H1 (cell line): ENCODE results near the gene ZP2. TPM values are rescaled to one million over a fixed set of nuclear protein-coding genes. Genes with fewer than 3 reads are reported as not detected.

Experiments used
- CTCF ChIA-PET: fragments of 300-600 bp; sonication (Branson Sonifier 250); formaldehyde crosslinking; loops from one replicate; lab custom pipeline; 2021; ENCODE audit not compliant: partially characterized antibody; lab: Charles Lee
- POLR2A ChIA-PET: fragments of 300-600 bp; sonication (Branson Sonifier 250); formaldehyde crosslinking; loops from one replicate; lab custom pipeline; 2021; ENCODE audit warnings: inconsistent platforms; ENCODE audit not compliant: partially characterized antibody; lab: Charles Lee
- DNase-seq, 2 experiments: peaks; one replicate each; pipeline versions ENCODE4 v3.0.0 to v3.0.0-alpha.2; 2010 to 2022; ENCODE audit warnings: low spot score in 2 of 2, low read depth in 1 of 2, mixed read lengths in 1 of 2
- FAIRE-seq: peaks from 2 replicates; lab custom pipeline; 2011; peaks lifted over from hg19 to GRCh38; lab: Jason Lieb, UNC
- H2AFZ ChIP-seq: 2 replicates; pipeline ENCODE4 v1.8.1; 2012; ENCODE audit warnings: low read length, inconsistent platforms
- H2AK5ac ChIP-seq: 2 replicates; pipeline ENCODE4 v1.6.1; 2013; ENCODE audit warnings: low read depth, low read length
- H2BK120ac ChIP-seq: replicated peaks from 2 replicates; pipeline ENCODE3; 2013; ENCODE audit warnings: low read depth, low read length, inconsistent platforms
- H2BK12ac ChIP-seq: 2 replicates; pipeline ENCODE4 v1.6.1; 2013; ENCODE audit warnings: low read depth, low read length
- H2BK15ac ChIP-seq: 2 replicates; pipeline ENCODE4 v1.6.1; 2013; ENCODE audit warnings: low read length
- H2BK20ac ChIP-seq: 2 replicates; pipeline ENCODE4 v1.6.1; 2013; ENCODE audit warnings: low read length
- H2BK5ac ChIP-seq: 2 replicates; pipeline ENCODE4 v1.6.1; 2013; ENCODE audit warnings: low read depth, low read length
- H3K14ac ChIP-seq: 2 replicates; pipeline ENCODE4 v1.6.1; 2013; ENCODE audit warnings: inconsistent platforms; ENCODE audit not compliant: insufficient read length
- H3K18ac ChIP-seq: 2 replicates; pipeline ENCODE4 v1.6.1; 2013; ENCODE audit warnings: low read length; ENCODE audit errors: extremely low read depth
- H3K23ac ChIP-seq: 2 replicates; pipeline ENCODE4 v1.6.1; 2013; ENCODE audit warnings: inconsistent platforms; ENCODE audit not compliant: insufficient read length
- H3K23me2 ChIP-seq: 2 replicates; pipeline ENCODE4 v1.6.1; 2013; ENCODE audit warnings: low read depth, low read length
- H3K27ac ChIP-seq: 2 replicates; pipeline ENCODE4 v1.6.1; 2011; ENCODE audit warnings: low read depth, low read length, inconsistent platforms
- H3K27me3 ChIP-seq, 4 experiments: replicated peaks in 1 of 4; 1 replicate in 1 of 4; 2 replicates in 3 of 4; pipeline versions ENCODE4 v1.6.1 to v1.8.1; 2011 to 2013; ENCODE audit warnings: low read length in 3 of 4, mild to moderate bottlenecking in 3 of 4, inconsistent platforms in 2 of 4, mixed read lengths in 2 of 4, moderate library complexity in 1 of 4; ENCODE audit not compliant: control insufficient read depth in 3 of 4, insufficient read depth in 3 of 4; ENCODE audit errors: extremely low read depth in 1 of 4
- H3K36me3 ChIP-seq, 4 experiments: 2 replicates each; pipeline versions ENCODE4 v1.6.1 to v1.8.1; 2011 to 2013; ENCODE audit warnings: mild to moderate bottlenecking in 4 of 4, low read length in 3 of 4, moderate library complexity in 2 of 4, control low read depth in 1 of 4, inconsistent platforms in 1 of 4; ENCODE audit not compliant: insufficient read depth in 4 of 4, control insufficient read depth in 2 of 4
- H3K4ac ChIP-seq: replicated peaks from 2 replicates; pipeline ENCODE3; 2013; ENCODE audit warnings: low read length, low read depth, mixed read lengths, inconsistent platforms; ENCODE audit not compliant: insufficient read length
- H3K4me1 ChIP-seq, 4 experiments: replicated peaks in 1 of 4; 1 replicate in 1 of 4; 2 replicates in 3 of 4; pipeline versions ENCODE4 v1.6.1 to v1.8.1; 2011 to 2013; ENCODE audit warnings: low read length in 3 of 4, inconsistent platforms in 2 of 4, mixed read lengths in 1 of 4; ENCODE audit not compliant: insufficient read depth in 4 of 4, control insufficient read depth in 3 of 4
- H3K4me2 ChIP-seq, 2 experiments: 2 replicates each; pipeline versions ENCODE4 v1.6.1 to v1.8.1; 2011 to 2013; ENCODE audit warnings: low read depth in 2 of 2, low read length in 2 of 2, control low read depth in 1 of 2, inconsistent platforms in 1 of 2, mild to moderate bottlenecking in 1 of 2; ENCODE audit not compliant: insufficient read depth in 1 of 2
- H3K4me3 ChIP-seq, 4 experiments: fragments of 200-600, 300-600 bp in 1 of 4; sonication (generic), shearing (Covaris generic), sonication (Bioruptor Twin) in 1 of 4; 2 replicates each; pipeline versions ENCODE4 v1.5.1 to v1.8.1; 2011 to 2016; ENCODE audit warnings: low read length in 4 of 4, low read depth in 3 of 4, control low read depth in 2 of 4, inconsistent platforms in 2 of 4, mild to moderate bottlenecking in 2 of 4, mixed read lengths in 1 of 4, moderate library complexity in 1 of 4; ENCODE audit not compliant: insufficient read depth in 2 of 4; ENCODE audit errors: extremely low read depth in 1 of 4
- H3K56ac ChIP-seq: replicated peaks from 2 replicates; pipeline ENCODE3; 2013; ENCODE audit warnings: low read depth, mild to moderate bottlenecking, mixed read lengths, low read length, inconsistent platforms; ENCODE audit not compliant: insufficient read length
- H3K79me1 ChIP-seq: 2 replicates; pipeline ENCODE4 v1.6.1; 2013; ENCODE audit warnings: low read depth, low read length, control low read depth
- H3K79me2 ChIP-seq, 2 experiments: 2 replicates each; pipeline versions ENCODE4 v1.6.1 to v1.8.1; 2012 to 2013; ENCODE audit warnings: low read length in 2 of 2, mild to moderate bottlenecking in 2 of 2, inconsistent platforms in 1 of 2; ENCODE audit not compliant: insufficient read depth in 2 of 2, control insufficient read depth in 1 of 2
- H3K9ac ChIP-seq, 4 experiments: replicated peaks in 1 of 4; 1 replicate in 1 of 4; 2 replicates in 3 of 4; pipeline versions ENCODE4 v1.6.1 to v1.8.1; 2011 to 2013; ENCODE audit warnings: low read depth in 3 of 4, low read length in 3 of 4, control low read depth in 2 of 4, mild to moderate bottlenecking in 2 of 4, moderate library complexity in 2 of 4, inconsistent platforms in 1 of 4; ENCODE audit errors: extremely low read depth in 1 of 4
- H3K9me3 ChIP-seq, 2 experiments: 2 replicates each; pipeline versions ENCODE4 v1.6.1 to v1.8.1; 2012 to 2013; ENCODE audit warnings: mild to moderate bottlenecking in 2 of 2, moderate library complexity in 2 of 2, control low read depth in 1 of 2, inconsistent platforms in 1 of 2, low read depth in 1 of 2, low read length in 1 of 2, mixed read lengths in 1 of 2; ENCODE audit not compliant: insufficient read depth in 2 of 2
- H4K20me1 ChIP-seq, 2 experiments: replicated peaks in 1 of 2; 2 replicates each; pipeline versions ENCODE3 to v1.8.1; 2011 to 2013; ENCODE audit warnings: inconsistent platforms in 2 of 2, low read length in 2 of 2, mild to moderate bottlenecking in 1 of 2; ENCODE audit not compliant: insufficient read depth in 2 of 2, control insufficient read depth in 1 of 2
- H4K5ac ChIP-seq: 2 replicates; pipeline ENCODE4 v1.6.1; 2013; ENCODE audit warnings: low read length, low read depth, mixed read lengths, inconsistent platforms; ENCODE audit not compliant: insufficient read length
- H4K8ac ChIP-seq: 2 replicates; pipeline ENCODE4 v1.8.0; 2013; ENCODE audit warnings: mild to moderate bottlenecking, moderate library complexity, low read length, inconsistent platforms; ENCODE audit not compliant: insufficient read depth; ENCODE audit errors: extremely low read depth
- H4K91ac ChIP-seq: replicated peaks from 2 replicates; pipeline ENCODE3; 2013; ENCODE audit warnings: low read length, mixed read lengths, inconsistent platforms; ENCODE audit not compliant: insufficient read length
- ASH2L ChIP-seq: fragments of 200-600, 300-600 bp; sonication (generic); IDR thresholded peaks from one replicate; pipeline ENCODE4 v1.7.1; 2017; ENCODE audit warnings: low read length
- BRCA1 ChIP-seq: IDR thresholded peaks from 2 replicates; pipeline ENCODE4 v1.6.1; 2012; ENCODE audit warnings: low read depth, low read length, improper control_type of control experiment
- CEBPB ChIP-seq: IDR thresholded peaks from 2 replicates; pipeline ENCODE4 v1.6.1; 2012; ENCODE audit warnings: low read depth, low read length
- CREB1 ChIP-seq: IDR thresholded peaks from 2 replicates; pipeline ENCODE4 v1.6.1; 2012; ENCODE audit warnings: inconsistent platforms
- E2F6 ChIP-seq: IDR thresholded peaks from 2 replicates; pipeline ENCODE4 v1.6.1; 2012; ENCODE audit warnings: inconsistent platforms
- EGR1 ChIP-seq: IDR thresholded peaks from 2 replicates; pipeline ENCODE4 v1.6.1; 2011; ENCODE audit warnings: low read depth, low read length, borderline replicate concordance
- EZH2 ChIP-seq: fragments of 200-600 bp; sonication (generic); IDR thresholded peaks from 2 replicates; pipeline ENCODE4 v1.7.1; 2012; ENCODE audit warnings: low read depth, mild to moderate bottlenecking, moderate library complexity, low read length, inconsistent platforms; ENCODE audit not compliant: severe bottlenecking
- FOSL1 ChIP-seq: IDR thresholded peaks from 2 replicates; pipeline ENCODE4 v1.6.1; 2011; ENCODE audit warnings: mild to moderate bottlenecking, low read depth, low read length, moderate library complexity; ENCODE audit not compliant: insufficient read depth
- KDM4A ChIP-seq: IDR thresholded peaks from one replicate; pipeline ENCODE4 v1.7.1; 2012; ENCODE audit warnings: low read depth, mild to moderate bottlenecking, moderate library complexity, low read length, inconsistent platforms; ENCODE audit not compliant: severe bottlenecking
- MAFK ChIP-seq: IDR thresholded peaks from 2 replicates; pipeline ENCODE4 v1.6.1; 2012; ENCODE audit warnings: low read depth, mild to moderate bottlenecking, improper control_type of control experiment, low read length
- POLR2AphosphoS5 ChIP-seq: IDR thresholded peaks from 2 replicates; pipeline ENCODE4 v1.6.1; 2011; ENCODE audit warnings: low read depth, low read length
- RFX5 ChIP-seq: IDR thresholded peaks from 2 replicates; pipeline ENCODE4 v1.6.1; 2011; ENCODE audit warnings: low read depth, low read length, improper control_type of control experiment, borderline replicate concordance
- RNF2 ChIP-seq: fragments of 200-900, 300-1000 bp; sonication (generic); IDR thresholded peaks from 2 replicates; pipeline ENCODE4 v1.7.1; 2016; ENCODE audit warnings: borderline replicate concordance, low read depth, mild to moderate bottlenecking, antibody characterized with exemption, low read length; ENCODE audit not compliant: poor library complexity, severe bottlenecking; ENCODE audit errors: missing control alignments
- SP1 ChIP-seq: IDR thresholded peaks from 2 replicates; pipeline ENCODE4 v1.6.1; 2011; ENCODE audit warnings: low read depth, low read length
- WGBS, 2 experiments: shearing (Covaris generic) in 1 of 2; methylation state at CpG; one replicate each; pipeline versions ENCODE4 v1.1.6 to v1.1.7; 2013 to 2015; ENCODE audit warnings: low lambda C conversion rate in 2 of 2, mixed read lengths in 2 of 2, inconsistent platforms in 1 of 2, low coverage in 1 of 2, missing lambda C conversion rate in 1 of 2; ENCODE audit not compliant: insufficient replicate concordance in 2 of 2, insufficient coverage in 1 of 2, insufficient read length in 1 of 2; ENCODE audit errors: extremely low coverage in 1 of 2, missing lambda C conversion rate in 1 of 2; 5-methylcytosine and 5-hydroxymethylcytosine counted together
- polyA plus RNA-seq, 7 experiments: library from polyadenylated mRNA; depleted of rRNA in 3 of 7; stranded (reverse) in 5 of 7; unstranded in 2 of 7; fragments of >200 nt in 5 of 7; fragments of 200-250 nt in 2 of 7; gene quantifications; 1 replicate in 5 of 7; 2 replicates in 1 of 7; 4 replicates in 1 of 7; pipeline versions ENCODE4 v1.2.1 to v1.2.3, GENCODE V29; 2011 to 2013; ENCODE audit warnings: missing spikeins in 2 of 7, mixed read lengths in 2 of 7
- total RNA-seq: library from RNA; stranded (reverse); fragmentation: NEBNext Ultra II Directional; extraction: Animal tissue kit (Norgen Biotek cat#: 25700); gene quantifications from 2 replicates; pipeline ENCODE4 v1.2.1, GENCODE V29; 2021

The ZP2 gene
- total and polyA plus RNA-seq, 2 of the 8 experiments (the other 6 are each of a cell fraction or from before 2014, with no cell fraction given), result not detected

- no peak overlapping the region for H3K4me2 ChIP-seq
- TF ChIP-seq RNF2, result no peak
- TF ChIP-seq EZH2, result no peak
- no peak for TF ChIP-seq POLR2AphosphoS5
- no peak for TF ChIP-seq RFX5
- no peak for TF ChIP-seq BRCA1
- TF ChIP-seq CEBPB, result no peak
- TF ChIP-seq FOSL1, result no peak
- TF ChIP-seq CREB1, result no peak
- TF ChIP-seq ASH2L, result no peak
- no peak for TF ChIP-seq EGR1
- no peak for TF ChIP-seq MAFK
- TF ChIP-seq E2F6, result no peak
- no peak for TF ChIP-seq KDM4A
- TF ChIP-seq SP1, result no peak
Observed at GRCh38 chr16:21183995-21184394, 27.4 kb downstream of the ZP2 start.

More at GRCh38 chr16:21183995-21184394, 27.4 kb downstream of the ZP2 start:
- Histone ChIP-seq H3K4me1 (no peaks in the 10 kb centered on the region), H3K4ac (no peak overlapping the region), H2BK120ac (no peak overlapping the region), H4K91ac (no peak overlapping the region), H3K23ac (no peak overlapping the region), H2BK15ac (no peak overlapping the region), H2BK20ac (no peak overlapping the region), H3K27me3 (no peaks in the 10 kb centered on the region; a peak in 1 of 7 replicates), H3K9ac (no peak overlapping the region), H3K23me2 (no peaks in the 10 kb centered on the region), H3K4me3 (no peak overlapping the region), H3K14ac (no peak overlapping the region), H2AK5ac (no peak overlapping the region), H2BK12ac (no peak overlapping the region), H4K20me1 (no peaks in the 10 kb centered on the region), H3K79me2 (no peaks in the 10 kb centered on the region), H4K8ac (no peak overlapping the region), H3K18ac (no peak overlapping the region), H3K27ac (no peak overlapping the region), H4K5ac (no peak overlapping the region), H2AFZ (no peak overlapping the region), H3K56ac (no peak overlapping the region), H3K79me1 (no peaks in the 10 kb centered on the region), H2BK5ac (no peak overlapping the region), H3K36me3 (peaks cover 11 to 36% (median 31%) of the 10 kb centered on the region in 4 experiments), H3K9me3 (peaks cover 10% of the 10 kb centered on the region in 2 experiments)
- DNase-seq, result no peak
- POLR2A ChIA-PET, result interaction anchor here (0.8 kb wide), 1 partner anchor 25 kb away, joined by 3 read pairs; the partner anchor contains the start of gene LDAF1
- no peak for FAIRE-seq
- 93% methylated on average over 3 of the region's 3 CpGs; no CpG with 5 or more reads in 1 of the 2 experiments for WGBS, 2 experiments
- CTCF ChIA-PET, result interaction anchor here (3.1 kb wide), 1 partner anchor 117 kb away, joined by 18 read pairs; no protein-coding TSS in a partner anchor
